PC-3 (cell line): ENCODE data around the gene CFAP97D2.

Source experiments
- CTCF ChIP-seq: fragments of 300-600 bp; sonication (generic); conservative IDR thresholded peaks from 2 replicates; pipeline ENCODE4 v1.5.1; 2017; ENCODE audit warnings: antibody characterized with exemption, low read depth, mild to moderate bottlenecking, low read length
- EZH2 ChIP-seq: fragments of 300-600 bp; sonication (generic); IDR thresholded peaks from one replicate; pipeline ENCODE4 v1.6.1; 2017; ENCODE audit warnings: antibody characterized with exemption, mild to moderate bottlenecking, low read length; ENCODE audit not compliant: unreplicated experiment
- EZH2phosphoT487 ChIP-seq: fragments of 300-600 bp; sonication (generic); IDR thresholded peaks from 2 replicates; pipeline ENCODE4 v1.6.1; 2018; ENCODE audit warnings: mild to moderate bottlenecking, antibody characterized with exemption, low read length, borderline replicate concordance

GRCh38 chr13:114142640-114143490 is 36.2 kb upstream of the CFAP97D2 start:
- TF ChIP-seq EZH2: no peak
- TF ChIP-seq CTCF: no peak
- TF ChIP-seq EZH2phosphoT487: no peak
